Fibroblast of lung (primary cell): ENCODE data around the gene ADAMTS14.

Source experiments
- CTCF ChIP-seq, 2 donors: IDR thresholded peaks in 1 of 2; conservative IDR thresholded peaks in 1 of 2; 1 replicate in 1 of 2; 2 replicates in 1 of 2; pipeline ENCODE4 v1.5.1; 2011 to 2012; ENCODE audit warnings: low read length in 2 of 2, control low read depth in 1 of 2, inconsistent platforms in 1 of 2, low read depth in 1 of 2, mild to moderate bottlenecking in 1 of 2
- EZH2 ChIP-seq: IDR thresholded peaks from 2 replicates; pipeline ENCODE4 v1.5.1; 2012; ENCODE audit warnings: low read length, control low read depth, mild to moderate bottlenecking; ENCODE audit errors: missing control alignments

- TF ChIP-seq CTCF (conservative IDR thresholded peaks at IDR 0.05 in 1 of 2, IDR thresholded peaks at IDR 0.05 in 1 of 2; ENCODE audit: low read depth in 1 of 2, low read length in 2 of 2) (no peak), EZH2 (no peak)
Measured at GRCh38 chr10:70773461-70773860, 101.2 kb downstream of the ADAMTS14 start.
